HepG2 (cell line): Measurements from ENCODE around the gene AMER1. TPM values are rescaled to one million over a fixed set of nuclear protein-coding genes. Genes with fewer than 3 reads are reported as not detected.
A peak's percentile ranks its signal among the peaks of the same experiment; 100 is the strongest.

Experiments used
- ASH2L ChIP-seq: fragments of 300-600, 200-600 bp; sonication (generic); IDR thresholded peaks from 2 replicates; pipeline ENCODE4 v1.7.0; 2017; ENCODE audit warnings: low read depth, mild to moderate bottlenecking, moderate library complexity, mixed read lengths, low read length; ENCODE audit not compliant: insufficient read length
- BHLHE40 ChIP-seq: IDR thresholded peaks from 2 replicates; pipeline ENCODE4 v1.6.1; 2011; ENCODE audit warnings: low read length, improper control_type of control experiment
- FOXA1 ChIP-seq, 2 experiments: fragments of 450-650 bp in 1 of 2; sonication (generic) in 1 of 2; formaldehyde crosslinking in 1 of 2; IDR thresholded peaks; 2 replicates each; pipeline versions ENCODE4 v1.4.0 to v1.6.1; 2016 to 2020; ENCODE audit warnings: missing genetic modification reagents in 1 of 2
- HBP1 ChIP-seq: IDR thresholded peaks from 2 replicates; pipeline ENCODE4 v1.6.1; 2016; ENCODE audit warnings: low read depth, control low read depth
- HIVEP1 ChIP-seq: sonication (generic); formaldehyde crosslinking; IDR thresholded peaks from 2 replicates; pipeline ENCODE4 v1.4.0; 2020; ENCODE audit warnings: mild to moderate bottlenecking, missing genetic modification reagents
- HNRNPLL ChIP-seq: fragments of 200-400 bp; formaldehyde crosslinking; IDR thresholded peaks from 2 replicates; pipeline ENCODE4 v1.6.1; 2017; ENCODE audit warnings: mild to moderate bottlenecking, low read depth, low read length; ENCODE audit not compliant: poor library complexity, severe bottlenecking
- NCOA5 ChIP-seq: sonication (generic); formaldehyde crosslinking; IDR thresholded peaks from 2 replicates; pipeline ENCODE4 v1.4.0; 2020; ENCODE audit warnings: missing genetic modification reagents
- PATZ1 ChIP-seq: sonication (generic); formaldehyde crosslinking; IDR thresholded peaks from 2 replicates; pipeline ENCODE4 v1.4.0; 2020; ENCODE audit warnings: missing genetic modification reagents
- PHF8 ChIP-seq: sonication (generic); formaldehyde crosslinking; IDR thresholded peaks from 2 replicates; pipeline ENCODE4 v1.5.0; 2020; ENCODE audit warnings: missing genetic modification reagents
- SRSF9 ChIP-seq: fragments of 200-400 bp; formaldehyde crosslinking; IDR thresholded peaks from 2 replicates; pipeline ENCODE4 v1.6.1; 2018; ENCODE audit warnings: borderline replicate concordance, mild to moderate bottlenecking, low read depth, low read length; ENCODE audit not compliant: insufficient read depth, poor library complexity, severe bottlenecking
- U2AF2 ChIP-seq: fragments of 200-400 bp; formaldehyde crosslinking; IDR thresholded peaks from 2 replicates; pipeline ENCODE4 v1.6.1; 2017; ENCODE audit warnings: low read depth, mild to moderate bottlenecking, low read length
- ZFP36L1 ChIP-seq: sonication (generic); formaldehyde crosslinking; IDR thresholded peaks from 2 replicates; pipeline ENCODE4 v1.8.0; 2022; ENCODE audit warnings: mild to moderate bottlenecking, missing genetic modification reagents, moderate library complexity
- ZNF263 ChIP-seq: sonication (generic); formaldehyde crosslinking; IDR thresholded peaks from 2 replicates; pipeline ENCODE4 v1.4.0; 2020; ENCODE audit warnings: missing genetic modification reagents
- ZNF280B ChIP-seq: sonication (generic); formaldehyde crosslinking; IDR thresholded peaks from 2 replicates; pipeline ENCODE4 v1.5.0; 2020; ENCODE audit warnings: missing genetic modification reagents, mild to moderate bottlenecking, borderline replicate concordance
- ZNF510 ChIP-seq: sonication (generic); formaldehyde crosslinking; IDR thresholded peaks from 2 replicates; pipeline ENCODE4 v1.4.0; 2020; ENCODE audit warnings: low read depth, mild to moderate bottlenecking, missing genetic modification reagents
- ZNF530 ChIP-seq: sonication (generic); formaldehyde crosslinking; IDR thresholded peaks from 2 replicates; pipeline ENCODE4 v1.5.0; 2020; ENCODE audit warnings: low read depth, mild to moderate bottlenecking, missing genetic modification reagents
- ZNF607 ChIP-seq: sonication (generic); formaldehyde crosslinking; IDR thresholded peaks from 2 replicates; pipeline ENCODE4 v1.5.1; 2020; ENCODE audit warnings: missing genetic modification reagents, mild to moderate bottlenecking, borderline replicate concordance
- ZNF773 ChIP-seq: sonication (generic); formaldehyde crosslinking; IDR thresholded peaks from 2 replicates; pipeline ENCODE4 v1.4.0; 2020; ENCODE audit warnings: missing genetic modification reagents, borderline replicate concordance
- ZNF775 ChIP-seq: sonication (generic); formaldehyde crosslinking; IDR thresholded peaks from 2 replicates; pipeline ENCODE4 v1.4.0; 2020; ENCODE audit warnings: missing genetic modification reagents, mild to moderate bottlenecking, moderate library complexity, borderline replicate concordance
- ZSCAN30 ChIP-seq: sonication (generic); formaldehyde crosslinking; IDR thresholded peaks from 2 replicates; pipeline ENCODE4 v1.5.0; 2020; ENCODE audit warnings: mild to moderate bottlenecking, missing genetic modification reagents
- polyA plus RNA-seq, 8 experiments: library from polyadenylated mRNA; depleted of rRNA in 3 of 8; stranded (reverse) in 7 of 8; unstranded in 1 of 8; fragments of >200 nt; fragmentation: Illumina TruSeq in 4 of 8; extraction: Trizol in 4 of 8; gene quantifications; 2 replicates each; pipeline versions ENCODE4 v1.2.1 to v1.2.3, GENCODE V29; 2011 to 2016; ENCODE audit warnings: low read depth in 4 of 8, missing spikeins in 1 of 8, mixed read lengths in 1 of 8; ENCODE audit not compliant: insufficient read depth in 1 of 8
- total RNA-seq, 5 experiments: library from RNA; depleted of rRNA; stranded (reverse); fragments of >200 nt; fragmentation: Illumina TruSeq; extraction: Trizol; gene quantifications; 2 replicates each; pipeline ENCODE4 v1.2.3, GENCODE V29; 2016; ENCODE audit warnings: low read depth in 1 of 5
- TF ChIP-seq, protein P1 (sequence below): fragments of 450-650 bp; IDR thresholded peaks from 2 replicates; pipeline ENCODE4 v1.6.1; 2016
- TF ChIP-seq, protein P2 (sequence below): IDR thresholded peaks from 2 replicates; pipeline ENCODE4 v1.6.1; 2016

AMER1 gene
- total and polyA plus RNA-seq, 2 of the 13 experiments (the other 11 are each of a cell fraction or from before 2014, with no cell fraction given) = 2.8 to 10.8 TPM

GRCh38 chrX:64204701-64205440 is 637 bp downstream of the AMER1 start (continued):
- TF ChIP-seq FOXA1 (IDR thresholded peaks at IDR 0.05) = no peak
- no peak for TF ChIP-seq FOXA1 (CRISPR knock-in tag; IDR thresholded peaks at IDR 0.05)
- TF ChIP-seq BHLHE40 = peak; percentile 48; the same call in 1 of the 2 replicates
- no peak for TF ChIP-seq HIVEP1 (CRISPR knock-in tag)
- TF ChIP-seq ZNF773 (CRISPR knock-in tag) = no peak
- TF ChIP-seq ZFP36L1 (CRISPR knock-in tag) = no peak
- no peak for TF ChIP-seq ZNF530 (CRISPR knock-in tag)
- no peak for TF ChIP-seq ZNF280B
- TF ChIP-seq PHF8 (CRISPR knock-in tag) = peak; percentile 18; the same call in 1 of the 2 replicates
- no peak for TF ChIP-seq U2AF2
- TF ChIP-seq, protein P1, sequence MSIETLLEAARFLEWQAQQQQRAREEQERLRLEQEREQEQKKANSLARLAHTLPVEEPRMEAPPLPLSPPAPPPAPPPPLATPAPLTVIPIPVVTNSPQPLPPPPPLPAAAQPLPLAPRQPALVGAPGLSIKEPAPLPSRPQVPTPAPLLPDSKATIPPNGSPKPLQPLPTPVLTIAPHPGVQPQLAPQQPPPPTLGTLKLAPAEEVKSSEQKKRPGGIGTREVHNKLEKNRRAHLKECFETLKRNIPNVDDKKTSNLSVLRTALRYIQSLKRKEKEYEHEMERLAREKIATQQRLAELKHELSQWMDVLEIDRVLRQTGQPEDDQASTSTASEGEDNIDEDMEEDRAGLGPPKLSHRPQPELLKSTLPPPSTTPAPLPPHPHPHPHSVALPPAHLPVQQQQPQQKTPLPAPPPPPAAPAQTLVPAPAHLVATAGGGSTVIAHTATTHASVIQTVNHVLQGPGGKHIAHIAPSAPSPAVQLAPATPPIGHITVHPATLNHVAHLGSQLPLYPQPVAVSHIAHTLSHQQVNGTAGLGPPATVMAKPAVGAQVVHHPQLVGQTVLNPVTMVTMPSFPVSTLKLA = no peak
- TF ChIP-seq, protein P2, sequence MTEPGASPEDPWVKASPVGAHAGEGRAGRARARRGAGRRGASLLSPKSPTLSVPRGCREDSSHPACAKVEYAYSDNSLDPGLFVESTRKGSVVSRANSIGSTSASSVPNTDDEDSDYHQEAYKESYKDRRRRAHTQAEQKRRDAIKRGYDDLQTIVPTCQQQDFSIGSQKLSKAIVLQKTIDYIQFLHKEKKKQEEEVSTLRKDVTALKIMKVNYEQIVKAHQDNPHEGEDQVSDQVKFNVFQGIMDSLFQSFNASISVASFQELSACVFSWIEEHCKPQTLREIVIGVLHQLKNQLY (CRISPR knock-in tag) = no peak
- TF ChIP-seq ASH2L = peak; percentile 5
- no peak for TF ChIP-seq SRSF9
- TF ChIP-seq PATZ1 (CRISPR knock-in tag) = 0 out of 2 replicates have a peak, but pooled peaks have one; percentile 25
- TF ChIP-seq HNRNPLL = peak; percentile 38
- TF ChIP-seq ZNF510 (CRISPR knock-in tag) = no peak
- no peak for TF ChIP-seq NCOA5 (CRISPR knock-in tag)
- no peak for TF ChIP-seq HBP1 (CRISPR knock-in tag)
- TF ChIP-seq ZNF775 (CRISPR knock-in tag) = no peak
- TF ChIP-seq ZNF263 (CRISPR knock-in tag) = no peak
- no peak for TF ChIP-seq ZSCAN30 (CRISPR knock-in tag)
- no peak for TF ChIP-seq ZNF607 (CRISPR knock-in tag)
